Measurements from ENCODE around the gene GJA1. TPM values are rescaled to one million over a fixed set of nuclear protein-coding genes. Genes with fewer than 3 reads are reported as not detected.

GJA1 gene
- total and polyA plus RNA-seq, 2 donors (not counting 1 experiment from before 2014, with no cell fraction given) = 77.8 to 209 TPM

DNA sequence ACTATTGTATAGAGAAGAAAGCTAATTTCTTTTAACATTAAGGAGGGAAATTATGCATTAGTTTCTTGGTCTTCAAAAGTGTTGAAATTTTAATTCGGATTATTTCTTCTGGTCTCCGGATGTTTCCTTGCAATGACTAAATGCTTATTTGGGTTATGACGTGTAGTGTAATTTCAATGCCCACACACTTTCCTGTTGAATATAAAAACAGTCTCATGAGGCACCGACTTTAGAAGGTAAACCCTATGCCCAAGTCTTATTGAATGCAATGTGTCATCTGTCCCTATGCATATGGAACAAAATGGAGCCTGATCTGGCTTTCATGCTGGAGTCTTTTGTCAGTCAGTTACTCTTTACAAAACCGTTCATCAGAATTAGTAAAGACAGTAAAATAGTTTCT is 17.7 kb downstream of the GJA1 start:
- TF ChIP-seq, protein P1, sequence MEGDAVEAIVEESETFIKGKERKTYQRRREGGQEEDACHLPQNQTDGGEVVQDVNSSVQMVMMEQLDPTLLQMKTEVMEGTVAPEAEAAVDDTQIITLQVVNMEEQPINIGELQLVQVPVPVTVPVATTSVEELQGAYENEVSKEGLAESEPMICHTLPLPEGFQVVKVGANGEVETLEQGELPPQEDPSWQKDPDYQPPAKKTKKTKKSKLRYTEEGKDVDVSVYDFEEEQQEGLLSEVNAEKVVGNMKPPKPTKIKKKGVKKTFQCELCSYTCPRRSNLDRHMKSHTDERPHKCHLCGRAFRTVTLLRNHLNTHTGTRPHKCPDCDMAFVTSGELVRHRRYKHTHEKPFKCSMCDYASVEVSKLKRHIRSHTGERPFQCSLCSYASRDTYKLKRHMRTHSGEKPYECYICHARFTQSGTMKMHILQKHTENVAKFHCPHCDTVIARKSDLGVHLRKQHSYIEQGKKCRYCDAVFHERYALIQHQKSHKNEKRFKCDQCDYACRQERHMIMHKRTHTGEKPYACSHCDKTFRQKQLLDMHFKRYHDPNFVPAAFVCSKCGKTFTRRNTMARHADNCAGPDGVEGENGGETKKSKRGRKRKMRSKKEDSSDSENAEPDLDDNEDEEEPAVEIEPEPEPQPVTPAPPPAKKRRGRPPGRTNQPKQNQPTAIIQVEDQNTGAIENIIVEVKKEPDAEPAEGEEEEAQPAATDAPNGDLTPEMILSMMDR (conservative IDR thresholded peaks at IDR 0.05 in 1 of 2, IDR thresholded peaks at IDR 0.05 in 1 of 2; ENCODE audit: low read depth in 1 of 2, low read length in 2 of 2) = no peak
- TF ChIP-seq EZH2 (IDR thresholded peaks at IDR 0.05; ENCODE audit: low read length, missing control alignments) = no peak
- Histone ChIP-seq H3K4me3 (replicated peaks in 1 of 4; ENCODE audit: control extremely low read depth in 1 of 4, insufficient read depth in 1 of 4, low read depth in 3 of 4, low read length in 4 of 4) (no peak overlapping the region), H2AFZ (ENCODE audit: low read length) (no peak overlapping the region), H3K79me2 (ENCODE audit: control insufficient read depth, insufficient read depth, low read length) (no peaks in the 10 kb centered on the region), H3K4me1 (ENCODE audit: control insufficient read depth, extremely low read depth, insufficient read depth, low read length) (no peaks in the 10 kb centered on the region), H3K27ac (ENCODE audit: insufficient read depth, low read length) (no peak overlapping the region), H3K27me3 (ENCODE audit: control insufficient read depth, insufficient read depth, low read length) (no peaks in the 10 kb centered on the region), H3K9ac (ENCODE audit: insufficient read depth, low read length) (no peak overlapping the region), H3K36me3 (ENCODE audit: control insufficient read depth, insufficient read depth, low read length) (no peaks in the 10 kb centered on the region), H4K20me1 (ENCODE audit: control insufficient read depth, extremely low read depth, insufficient read depth, low read length) (no peaks in the 10 kb centered on the region), H3K9me3 (ENCODE audit: control insufficient read depth, insufficient read depth, low read depth, low read length) (no peaks in the 10 kb centered on the region), H3K4me2 (ENCODE audit: extremely low read depth, insufficient read depth, low read length) (no peak overlapping the region)
- no peak for DNase-seq (ENCODE audit: low read depth in 2 of 2)

DNA sequence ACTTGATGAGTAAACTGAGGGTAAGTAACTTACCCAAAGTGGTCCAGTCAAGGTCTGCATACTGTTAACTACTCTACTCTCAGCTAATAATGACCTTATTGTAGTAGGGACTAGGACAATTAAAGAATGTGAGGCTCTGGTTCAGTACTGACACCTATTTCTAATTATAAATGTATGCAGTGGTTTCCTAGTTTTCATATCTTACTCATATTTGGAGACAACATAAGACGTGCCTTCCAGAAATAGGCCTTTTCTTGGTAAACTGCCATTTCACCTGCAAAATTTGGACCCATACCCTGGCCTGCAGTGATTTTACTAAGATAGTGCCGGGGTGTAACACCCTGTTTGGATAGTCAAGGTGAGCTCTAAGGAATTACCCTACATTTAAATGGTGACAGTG is 24.7 kb downstream of the GJA1 start:
- no peaks in the 10 kb centered on the region for H3K79me2 ChIP-seq (ENCODE audit: control insufficient read depth, insufficient read depth, low read length)
- H3K9ac ChIP-seq (ENCODE audit: insufficient read depth, low read length) = no peak overlapping the region
- H3K36me3 ChIP-seq (ENCODE audit: control insufficient read depth, insufficient read depth, low read length) = no peaks in the 10 kb centered on the region
- TF ChIP-seq, protein P1 (conservative IDR thresholded peaks at IDR 0.05 in 1 of 2, IDR thresholded peaks at IDR 0.05 in 1 of 2; ENCODE audit: low read depth in 1 of 2, low read length in 2 of 2) = no peak
- TF ChIP-seq EZH2 (IDR thresholded peaks at IDR 0.05; ENCODE audit: low read length, missing control alignments) = no peak
- H3K27me3 ChIP-seq (ENCODE audit: control insufficient read depth, insufficient read depth, low read length) = no peaks in the 10 kb centered on the region
- H4K20me1 ChIP-seq (ENCODE audit: control insufficient read depth, extremely low read depth, insufficient read depth, low read length) = no peaks in the 10 kb centered on the region
- H3K4me3 ChIP-seq (replicated peaks in 1 of 4; ENCODE audit: control extremely low read depth in 1 of 4, insufficient read depth in 1 of 4, low read depth in 3 of 4, low read length in 4 of 4) = no peak overlapping the region
- no peak overlapping the region for H3K4me2 ChIP-seq (ENCODE audit: extremely low read depth, insufficient read depth, low read length)
- no peak for DNase-seq (ENCODE audit: low read depth in 2 of 2)
- H3K4me1 ChIP-seq (ENCODE audit: control insufficient read depth, extremely low read depth, insufficient read depth, low read length) = no peaks in the 10 kb centered on the region
- no peaks in the 10 kb centered on the region for H3K9me3 ChIP-seq (ENCODE audit: control insufficient read depth, insufficient read depth, low read depth, low read length)
- H3K27ac ChIP-seq (ENCODE audit: insufficient read depth, low read length) = no peak overlapping the region
- no peak overlapping the region for H2AFZ ChIP-seq (ENCODE audit: low read length)

DNA sequence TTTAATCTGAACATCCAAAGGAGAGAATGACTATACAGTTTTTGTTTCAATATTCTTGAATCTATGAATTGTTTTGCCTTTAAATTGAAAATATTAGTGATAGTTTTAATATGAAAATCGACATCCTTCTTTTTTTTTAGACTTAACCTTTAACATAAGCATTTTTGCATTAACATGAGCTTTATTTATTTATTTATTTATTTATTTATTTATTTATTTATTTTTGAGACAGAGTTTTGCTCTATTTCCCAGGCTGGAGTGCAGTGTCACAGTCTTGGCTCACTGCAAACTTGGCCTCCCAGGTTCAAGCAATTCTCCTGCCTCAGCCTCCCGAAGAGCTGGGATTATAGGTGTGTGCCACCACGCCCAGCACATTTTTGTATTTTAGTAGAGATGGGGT is 27.6 kb downstream of the GJA1 start:
- no peaks in the 10 kb centered on the region for H3K4me1 ChIP-seq (ENCODE audit: control insufficient read depth, extremely low read depth, insufficient read depth, low read length)
- no peaks in the 10 kb centered on the region for H3K79me2 ChIP-seq (ENCODE audit: control insufficient read depth, insufficient read depth, low read length)
- H3K27me3 ChIP-seq (ENCODE audit: control insufficient read depth, insufficient read depth, low read length) = no peaks in the 10 kb centered on the region
- TF ChIP-seq EZH2 (IDR thresholded peaks at IDR 0.05; ENCODE audit: low read length, missing control alignments) = no peak
- TF ChIP-seq, protein P1 (conservative IDR thresholded peaks at IDR 0.05 in 1 of 2, IDR thresholded peaks at IDR 0.05 in 1 of 2; ENCODE audit: low read depth in 1 of 2, low read length in 2 of 2) = no peak
- no peaks in the 10 kb centered on the region for H3K9me3 ChIP-seq (ENCODE audit: control insufficient read depth, insufficient read depth, low read depth, low read length)
- no peak overlapping the region for H3K4me2 ChIP-seq (ENCODE audit: extremely low read depth, insufficient read depth, low read length)
- no peak for DNase-seq (ENCODE audit: low read depth in 2 of 2)
- no peak overlapping the region for H3K27ac ChIP-seq (ENCODE audit: insufficient read depth, low read length)
- H3K9ac ChIP-seq (ENCODE audit: insufficient read depth, low read length) = no peak overlapping the region
- no peak overlapping the region for H3K4me3 ChIP-seq (replicated peaks in 1 of 4; ENCODE audit: control extremely low read depth in 1 of 4, insufficient read depth in 1 of 4, low read depth in 3 of 4, low read length in 4 of 4)
- no peaks in the 10 kb centered on the region for H4K20me1 ChIP-seq (ENCODE audit: control insufficient read depth, extremely low read depth, insufficient read depth, low read length)
- no peak overlapping the region for H2AFZ ChIP-seq (ENCODE audit: low read length)
- H3K36me3 ChIP-seq (ENCODE audit: control insufficient read depth, insufficient read depth, low read length) = no peaks in the 10 kb centered on the region
